NCI-H2196 (cell line): ENCODE measurements around the gene FRAT1.
"Not testable (repeated sequence)": the region's sequence is repeated elsewhere in the genome, so short reads cannot be mapped to it uniquely, and the experiment has no call there.

ENCODE experiments used
- DNase-seq: peaks from one replicate; lab custom pipeline; 2025; ENCODE audit not compliant: unreplicated experiment; lab: John Stamatoyannopoulos, UW

The FRAT1 gene

DNA sequence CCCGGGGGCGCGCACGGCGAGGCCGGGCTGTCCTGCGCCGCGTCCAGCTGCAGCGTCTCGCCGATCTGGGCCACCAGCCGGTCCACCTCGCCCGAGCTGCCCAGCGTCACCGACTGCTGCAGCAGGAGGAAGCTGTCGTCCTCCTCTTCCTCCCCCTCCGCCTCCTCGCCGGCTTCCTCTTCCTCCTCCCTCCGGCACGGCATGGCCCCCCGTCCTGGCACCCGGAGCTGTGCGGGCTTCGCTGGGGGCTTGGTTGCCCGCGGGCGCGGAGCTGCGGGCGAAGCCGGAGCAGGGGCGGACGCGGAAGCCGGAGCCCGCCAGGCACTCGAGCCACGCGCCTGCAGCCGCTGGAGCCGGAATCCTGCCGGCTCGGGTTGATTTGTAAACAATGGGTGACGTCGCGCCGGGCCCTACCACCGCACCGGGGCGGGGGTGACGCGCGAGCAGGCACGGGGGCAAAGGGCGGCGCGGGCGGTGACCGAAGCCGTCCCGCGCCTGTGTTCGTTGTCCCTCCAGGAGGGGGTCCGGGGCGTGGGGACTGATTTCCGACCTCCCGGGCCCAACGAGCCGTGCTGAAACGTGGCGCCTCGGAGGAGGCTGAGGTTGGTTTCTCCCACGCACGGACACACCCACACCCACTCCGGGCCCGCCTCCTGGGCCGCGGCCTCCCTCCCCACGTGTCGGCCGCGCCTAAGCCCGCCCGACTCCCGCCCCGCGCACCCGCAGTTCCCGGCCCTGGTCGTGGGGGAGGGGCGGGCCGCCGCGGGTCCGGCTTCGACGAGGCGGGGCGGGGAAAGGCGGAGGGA is 15.5 kb downstream of the FRAT1 start, which contains the start of gene FRAT2:
FRAT2 (minus strand) TSS at position 360 of the 806 bp plus-strand sequence; CDS start at position 203, 157 bp downstream.
- peak; percentile 60 for DNase-seq

DNA sequence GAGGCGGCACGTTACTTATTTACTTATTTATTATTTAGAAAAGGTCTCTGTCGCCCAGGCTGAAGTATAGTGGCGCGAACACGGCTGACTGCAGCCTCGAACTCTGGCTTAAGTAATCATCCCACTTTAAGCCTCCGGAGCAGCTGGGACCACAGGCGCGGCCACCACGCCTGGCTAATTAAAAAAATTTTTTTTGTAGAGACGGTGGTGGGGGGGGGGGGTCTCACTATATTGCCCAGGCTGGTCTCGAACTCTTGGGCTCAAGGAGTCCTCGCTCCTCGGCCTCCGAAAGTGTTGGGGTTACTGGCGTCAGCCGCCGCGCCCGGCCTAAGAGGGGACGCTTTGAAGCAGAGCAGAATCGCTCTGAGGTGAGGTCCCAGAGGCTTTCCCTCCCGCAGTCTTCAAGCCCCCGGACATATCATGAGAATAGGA is 16.1 kb downstream of the FRAT1 start:
- no peak for DNase-seq

DNA sequence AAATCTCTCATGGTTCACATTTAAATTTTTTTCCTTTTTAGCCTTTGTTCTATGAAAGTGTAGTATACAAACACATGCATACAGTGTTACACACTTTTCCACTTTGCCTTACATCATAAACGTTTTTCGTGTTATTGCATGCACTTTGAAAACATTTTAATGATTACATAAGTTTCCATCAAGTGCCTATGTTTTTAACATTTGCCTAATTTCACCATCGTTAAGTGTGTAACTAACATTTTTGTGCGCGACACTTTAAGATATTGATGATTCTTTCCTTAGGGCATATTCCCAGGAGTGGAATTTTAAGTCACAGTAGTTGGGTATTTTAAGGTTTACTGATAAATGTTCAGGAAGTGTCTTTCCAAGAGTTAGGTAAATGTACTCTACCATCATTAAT is 16.9 kb downstream of the FRAT1 start:
- no peak for DNase-seq

DNA sequence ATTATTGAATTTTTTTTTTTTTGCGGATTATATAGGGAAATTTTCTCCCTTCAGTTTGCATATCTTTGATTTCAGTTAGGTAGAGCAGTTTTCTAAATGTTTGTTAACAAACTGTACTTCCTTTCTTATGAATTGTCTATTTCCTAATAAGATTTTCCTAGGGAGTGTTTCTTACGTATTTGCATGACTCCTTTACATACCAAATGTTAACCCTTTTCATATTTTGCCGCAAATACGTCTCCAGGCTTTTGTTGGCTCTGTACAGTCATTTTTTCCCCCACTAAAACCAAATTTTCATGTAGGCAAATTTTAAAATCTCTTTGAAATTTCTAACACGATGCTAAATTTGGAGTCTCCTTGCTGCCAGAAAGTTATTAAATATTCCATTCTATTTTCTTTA is 17.4 kb downstream of the FRAT1 start:
- DNase-seq: no peak

- no peak for DNase-seq
Observed at GRCh38 chr10:97336942-97337831, 18.1 kb downstream of the FRAT1 start.

- no peak for DNase-seq
Observed at GRCh38 chr10:97338041-97338440, 19.0 kb downstream of the FRAT1 start.

- no peak for DNase-seq
Observed at GRCh38 chr10:97341416-97341815, 22.3 kb downstream of the FRAT1 start.

GRCh38 chr10:97343664-97344063 is 24.6 kb downstream of the FRAT1 start:
- not testable (repeated sequence) for DNase-seq

- DNase-seq: no peak
Observed at GRCh38 chr10:97347317-97347716, 28.2 kb downstream of the FRAT1 start.

DNA sequence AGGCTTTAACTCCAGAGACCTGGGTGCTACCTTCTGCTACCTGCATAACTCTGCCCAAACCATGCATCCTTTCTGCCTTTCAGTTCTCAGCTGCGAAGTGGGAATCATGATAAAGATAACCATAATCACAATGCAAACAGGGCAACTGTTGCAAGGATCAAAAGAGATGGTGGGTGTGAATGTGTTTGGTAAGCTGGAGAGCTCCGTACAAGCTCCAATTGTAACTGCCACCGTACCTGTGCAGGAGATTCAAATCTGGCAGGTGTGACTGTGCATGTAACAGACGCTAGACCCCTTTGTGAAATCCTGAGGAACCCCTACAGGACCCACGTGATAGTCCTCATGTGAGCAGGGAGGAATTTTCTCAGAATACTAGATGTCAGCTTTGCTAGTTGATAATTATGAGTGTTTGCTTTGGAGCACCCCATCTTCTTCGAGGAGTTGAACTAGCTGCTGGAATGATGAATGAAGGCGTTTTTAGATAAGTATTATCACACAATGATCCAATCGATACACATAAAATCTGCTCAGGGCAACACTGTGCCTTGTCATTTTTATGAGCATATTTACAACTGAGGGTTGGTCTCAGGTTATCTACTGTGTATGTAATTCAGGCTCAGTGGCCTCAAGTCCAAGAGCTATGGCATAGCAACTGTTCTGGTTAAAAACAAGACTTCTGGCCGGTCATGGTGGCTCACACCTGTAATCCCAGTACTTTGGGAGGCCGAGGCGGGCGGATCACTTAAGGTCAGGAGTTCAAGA is 30.9 kb downstream of the FRAT1 start:
- DNase-seq: no peak

DNA sequence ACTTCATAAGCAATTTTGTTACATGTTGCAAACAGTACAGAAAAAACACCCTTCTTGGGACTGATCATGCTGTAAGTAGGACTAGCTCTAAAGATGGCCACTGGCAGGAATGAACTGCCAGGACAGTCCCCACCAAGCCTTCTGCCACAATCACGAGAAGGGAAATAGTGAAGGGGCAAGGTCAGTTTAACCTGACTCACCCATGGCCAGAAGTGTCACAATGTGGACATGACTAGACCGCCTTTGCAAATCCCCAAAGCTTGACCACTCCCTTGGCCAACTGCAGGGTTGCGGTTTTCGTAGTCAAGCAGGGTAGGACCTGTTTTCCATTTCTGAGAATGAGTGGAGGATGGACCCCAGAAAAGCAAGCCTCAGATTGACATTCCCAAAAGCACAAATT is 34.9 kb downstream of the FRAT1 start:
- no peak for DNase-seq

- peak; percentile 9 for DNase-seq
Observed at GRCh38 chr10:97355571-97355975, 36.5 kb downstream of the FRAT1 start.

GRCh38 chr10:97356318-97356914 is 37.3 kb downstream of the FRAT1 start:
- no peak for DNase-seq

DNA sequence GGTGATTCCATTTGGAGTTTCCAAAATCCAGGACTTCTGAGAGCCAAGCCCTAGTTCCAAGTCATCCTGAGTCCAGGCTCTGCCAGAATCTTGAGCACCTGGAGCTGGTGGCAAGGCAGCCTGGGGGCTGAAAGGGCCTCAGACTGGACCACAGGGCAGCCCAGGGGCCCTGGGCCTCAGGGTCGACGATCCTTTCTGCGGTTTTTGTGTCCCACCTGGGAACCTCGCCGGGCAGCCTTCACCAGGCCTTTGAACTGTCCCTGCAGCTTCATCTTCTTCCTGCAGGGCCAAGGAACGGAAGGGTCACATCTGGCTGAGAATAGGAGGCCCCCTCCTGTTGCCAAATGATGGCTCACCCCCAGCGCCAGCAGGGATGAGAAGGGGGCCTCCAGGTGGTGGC is 37.8 kb downstream of the FRAT1 start:
- DNase-seq: no peak

GRCh38 chr10:97358349-97358748 is 39.3 kb downstream of the FRAT1 start:
- no peak for DNase-seq

DNA sequence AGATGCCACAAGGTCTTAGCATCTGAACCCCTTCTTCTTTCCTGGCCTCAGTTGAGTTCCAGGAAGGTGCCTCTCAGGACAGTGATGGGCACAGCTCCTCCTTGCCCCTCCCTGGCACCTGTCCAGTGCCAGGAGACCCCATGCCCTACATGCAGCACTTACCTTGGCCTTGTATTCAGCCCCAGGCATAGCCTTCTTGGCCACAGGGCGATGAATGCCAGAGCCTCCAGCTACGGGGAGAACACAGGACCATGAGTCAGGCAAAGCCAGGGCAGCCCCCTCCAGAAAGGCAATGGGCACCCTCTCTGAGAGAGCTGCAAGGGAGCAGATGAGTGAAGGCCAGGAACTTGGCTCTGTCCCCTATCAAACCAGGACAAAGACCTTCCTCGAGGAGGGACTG is 39.7 kb downstream of the FRAT1 start:
- DNase-seq: no peak

DNA sequence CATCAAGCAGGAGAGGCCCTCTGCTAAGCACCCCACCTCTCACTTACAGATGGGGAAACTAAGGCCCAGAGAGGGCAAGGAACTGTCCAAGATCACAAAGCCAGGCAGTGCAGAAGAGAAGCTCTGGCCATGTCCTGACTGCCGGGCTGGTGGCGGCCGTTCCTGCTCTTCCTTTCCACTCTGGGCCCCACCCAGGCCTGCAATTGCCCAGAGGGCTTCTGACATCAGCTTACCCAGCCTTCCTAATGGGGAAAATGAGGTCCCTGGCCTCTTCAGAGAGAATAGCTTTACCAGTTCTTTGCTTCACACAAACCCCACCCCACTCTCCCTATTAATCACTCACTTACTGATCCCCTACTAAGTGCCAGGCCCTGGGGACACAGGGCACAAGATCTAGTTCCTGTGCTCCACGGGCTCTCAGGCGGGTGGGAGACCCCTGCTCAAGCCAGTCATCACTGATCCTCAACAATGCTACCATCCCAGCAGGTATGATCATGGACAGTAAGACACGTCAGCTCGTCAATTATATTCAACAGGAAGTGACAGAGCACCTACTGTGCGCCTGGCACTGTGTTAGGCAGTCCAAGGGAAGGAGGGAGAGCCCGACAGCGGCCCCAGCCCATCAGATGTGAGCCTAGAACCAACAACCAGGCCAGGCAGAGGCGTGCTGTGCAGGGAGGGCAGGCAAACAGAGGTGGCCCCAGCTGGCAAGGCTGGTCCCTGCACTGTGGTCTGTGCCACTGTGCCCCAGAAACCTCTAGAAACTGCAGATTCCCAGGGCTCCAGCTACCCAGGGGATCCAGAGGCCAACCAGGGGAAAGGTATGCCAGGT is 41.9 kb downstream of the FRAT1 start:
- no peak for DNase-seq

GRCh38 chr10:97361537-97361901 is 42.4 kb downstream of the FRAT1 start:
- no peak for DNase-seq

- no peak for DNase-seq
Observed at GRCh38 chr10:97362310-97363033, 43.4 kb downstream of the FRAT1 start.
